ENCODE measurements around the gene CCDC186. TPM values are rescaled to one million over a fixed set of nuclear protein-coding genes. Genes with fewer than 3 reads are reported as not detected.

CCDC186 gene
- 64.4 TPM for total RNA-seq

GRCh38 chr10:114173921-114174694 is at the start of gene CCDC186:
Gene CCDC186 (minus strand): TSS chr10:114174203. CDS start chr10:114163268, 10,935 bp downstream.
- peak; percentile 89 for DNase-seq

GRCh38 chr10:114223066-114223465 is 49.1 kb upstream of the CCDC186 start:
- DNase-seq = no peak

- DNase-seq = no peak
Observed at GRCh38 chr10:114221235-114221634, 47.2 kb upstream of the CCDC186 start.

- DNase-seq = no peak
Observed at GRCh38 chr10:114220281-114220680, 46.3 kb upstream of the CCDC186 start.

- DNase-seq = no peak
Observed at GRCh38 chr10:114215033-114215432, 41.0 kb upstream of the CCDC186 start.

GRCh38 chr10:114212153-114212552 is 38.1 kb upstream of the CCDC186 start:
- DNase-seq = no peak

- no peak for DNase-seq
Observed at GRCh38 chr10:114208351-114208750, 34.3 kb upstream of the CCDC186 start.

GRCh38 chr10:114207349-114207748 is 33.3 kb upstream of the CCDC186 start:
- no peak for DNase-seq

- DNase-seq = no peak
Observed at GRCh38 chr10:114206902-114207301, 32.9 kb upstream of the CCDC186 start.

- no peak for DNase-seq
Observed at GRCh38 chr10:114202812-114203211, 28.8 kb upstream of the CCDC186 start.

GRCh38 chr10:114199239-114199638 is 25.2 kb upstream of the CCDC186 start:
- DNase-seq = no peak

GRCh38 chr10:114195079-114195478 is 21.1 kb upstream of the CCDC186 start:
- DNase-seq = no peak

GRCh38 chr10:114189700-114190099 is 15.7 kb upstream of the CCDC186 start:
- DNase-seq = no peak

GRCh38 chr10:114188900-114189299 is 14.9 kb upstream of the CCDC186 start:
- no peak for DNase-seq

- DNase-seq = no peak
Observed at GRCh38 chr10:114188001-114188400, 14.0 kb upstream of the CCDC186 start.

- no peak for DNase-seq
Observed at GRCh38 chr10:114184276-114184675, 10.3 kb upstream of the CCDC186 start.

- DNase-seq = no peak
Observed at GRCh38 chr10:114183563-114183962, 9.6 kb upstream of the CCDC186 start.

GRCh38 chr10:114181971-114182370 is 8.0 kb upstream of the CCDC186 start:
- DNase-seq = no peak

- no peak for DNase-seq
Observed at GRCh38 chr10:114180937-114181336, 6.9 kb upstream of the CCDC186 start.

- DNase-seq = no peak
Observed at GRCh38 chr10:114179747-114180146, 5.7 kb upstream of the CCDC186 start.

- DNase-seq = no peak
Observed at GRCh38 chr10:114179148-114179547, 5.1 kb upstream of the CCDC186 start, which contains the start of gene TDRD1. Gene TDRD1 (plus strand): TSS chr10:114179353. CDS start chr10:114187832, 8,479 bp downstream.

GRCh38 chr10:114176511-114176910 is 2.5 kb upstream of the CCDC186 start:
- no peak for DNase-seq

GRCh38 chr10:114175667-114176066 is 1.7 kb upstream of the CCDC186 start:
- DNase-seq = no peak

- peak; percentile 27 for DNase-seq
Observed at GRCh38 chr10:114174695-114175188, 739 bp upstream of the CCDC186 start.
